HepG2 (cell line): ENCODE data around the gene KCNQ5. TPM values are rescaled to one million over a fixed set of nuclear protein-coding genes. Genes with fewer than 3 reads are reported as not detected.

ENCODE experiments used
- ATAC-seq: fragments of 200-7000 bp; cut with Tn5 transposase; 3 replicates; pipeline ENCODE4 v1.9.1; 2020; ENCODE audit warnings: mild to moderate bottlenecking, moderate library complexity
- BruUV-seq: library from RNA; stranded (reverse); fragments of 400-500 nt; replicated peaks from 2 replicates; lab custom pipeline; 2021; lab: Mats Ljungman, UMichigan
- CTCF ChIA-PET: fragments of 300-600 bp; formaldehyde crosslinking; extraction: SDS; loops from one replicate; lab custom pipeline; 2021; ENCODE audit warnings: low total read pairs, inconsistent platforms, low intra/inter-chr PET ratio; lab: Yijun Ruan, JAX
- POLR2A ChIA-PET: fragments of 350-600 bp; sonication (Branson Sonifier 250); formaldehyde crosslinking; loops from one replicate; lab custom pipeline; 2020; ENCODE audit warnings: antibody characterized with exemption, inconsistent platforms; lab: Yijun Ruan, JAX
- DNase-seq: peaks from one replicate; pipeline ENCODE4 v3.0.0-alpha.2; 2015; ENCODE audit warnings: low spot score
- FAIRE-seq: peaks from 3 replicates; lab custom pipeline; 2011; peaks lifted over from hg19 to GRCh38; lab: Jason Lieb, UNC
- H2AFZ ChIP-seq: one replicate; pipeline ENCODE4 v1.6.1; 2011; ENCODE audit warnings: low read length, inconsistent platforms
- H3K27ac ChIP-seq: fragments of 300-600 bp; 3 replicates; pipeline ENCODE4 v1.8.0; 2011; ENCODE audit warnings: mixed run types, mild to moderate bottlenecking, mixed read lengths, low read length, inconsistent platforms; ENCODE audit not compliant: insufficient read depth; ENCODE audit errors: extremely low read length
- H3K27me3 ChIP-seq, 2 experiments: fragments of 200-600 bp in 1 of 2; 2 replicates in 1 of 2; 3 replicates in 1 of 2; pipeline versions ENCODE4 v1.6.0 to v1.8.0; 2011; ENCODE audit warnings: low read length in 2 of 2, mild to moderate bottlenecking in 2 of 2, moderate library complexity in 2 of 2, inconsistent platforms in 1 of 2; ENCODE audit not compliant: insufficient read depth in 2 of 2, control insufficient read depth in 1 of 2
- H3K36me3 ChIP-seq, 2 experiments: fragments of 200-600 bp in 1 of 2; replicated peaks in 1 of 2; 2 replicates in 1 of 2; 3 replicates in 1 of 2; pipeline versions ENCODE4 v1.5.1 to v1.8.0; 2011; ENCODE audit warnings: low read length in 2 of 2, inconsistent platforms in 1 of 2; ENCODE audit not compliant: insufficient read depth in 2 of 2, control insufficient read depth in 1 of 2
- H3K4me1 ChIP-seq: 2 replicates; pipeline ENCODE4 v1.5.1; 2012; ENCODE audit warnings: low read length, inconsistent platforms; ENCODE audit not compliant: insufficient read depth
- H3K4me2 ChIP-seq: 2 replicates; pipeline ENCODE4 v1.6.0; 2011; ENCODE audit warnings: low read depth, low read length, inconsistent platforms
- H3K4me3 ChIP-seq, 3 experiments: fragments of 200-600 bp in 1 of 3; sonication (generic), shearing (Covaris generic) in 1 of 3; replicated peaks in 1 of 3; 2 replicates each; pipeline ENCODE4 v1.5.1; 2011 to 2016; ENCODE audit warnings: low read length in 3 of 3, inconsistent platforms in 2 of 3, low read depth in 2 of 3, mild to moderate bottlenecking in 2 of 3, control low read depth in 1 of 3, mixed read lengths in 1 of 3; ENCODE audit not compliant: insufficient read depth in 1 of 3
- H3K79me2 ChIP-seq: one replicate; pipeline ENCODE4 v1.6.1; 2011; ENCODE audit warnings: low read length, inconsistent platforms; ENCODE audit not compliant: insufficient read depth
- H3K9ac ChIP-seq: 2 replicates; pipeline ENCODE4 v1.6.0; 2011; ENCODE audit warnings: mild to moderate bottlenecking, low read depth, low read length, inconsistent platforms; ENCODE audit not compliant: insufficient read depth
- H3K9me3 ChIP-seq: 2 replicates; pipeline ENCODE4 v1.5.1; 2012; ENCODE audit warnings: mild to moderate bottlenecking, low read length
- H4K20me1 ChIP-seq: 2 replicates; pipeline ENCODE4 v1.6.0; 2011; ENCODE audit warnings: inconsistent platforms, mild to moderate bottlenecking, low read length, moderate library complexity; ENCODE audit not compliant: insufficient read depth
- FOXA3 ChIP-seq: IDR thresholded peaks from 2 replicates; pipeline ENCODE4 v1.6.1; 2016; ENCODE audit warnings: missing genetic modification reagents, missing compliant biosample characterization
- FOXK1 ChIP-seq: sonication (generic); formaldehyde crosslinking; IDR thresholded peaks from 2 replicates; pipeline ENCODE4 v1.4.0; 2020; ENCODE audit warnings: low read depth, missing genetic modification reagents, borderline replicate concordance
- NAIF1 ChIP-seq: sonication (generic); formaldehyde crosslinking; IDR thresholded peaks from 2 replicates; pipeline ENCODE4 v1.5.0; 2020; ENCODE audit warnings: mild to moderate bottlenecking, missing genetic modification reagents, borderline replicate concordance
- NPAS2 ChIP-seq: sonication (generic); formaldehyde crosslinking; IDR thresholded peaks from 2 replicates; pipeline ENCODE4 v1.8.0; 2022; ENCODE audit warnings: mild to moderate bottlenecking, missing genetic modification reagents, borderline replicate concordance
- PTBP1 ChIP-seq: fragments of 200-400 bp; formaldehyde crosslinking; IDR thresholded peaks from 2 replicates; pipeline ENCODE4 v1.6.1; 2018; ENCODE audit warnings: low read length, low read depth; ENCODE audit not compliant: poor library complexity, severe bottlenecking
- RXRB ChIP-seq: IDR thresholded peaks from 2 replicates; pipeline ENCODE4 v1.6.1; 2016; ENCODE audit warnings: borderline replicate concordance, missing genetic modification reagents, missing compliant biosample characterization
- SYNCRIP ChIP-seq: fragments of 200-400 bp; formaldehyde crosslinking; IDR thresholded peaks from 2 replicates; pipeline ENCODE4 v1.6.1; 2018; ENCODE audit warnings: mild to moderate bottlenecking, low read depth, low read length; ENCODE audit not compliant: insufficient read depth
- WGBS: methylation state at CpG from one replicate; pipeline ENCODE4 v1.1.6; 2017; ENCODE audit warnings: low lambda C conversion rate; 5-methylcytosine and 5-hydroxymethylcytosine counted together
- in situ Hi-C: cut with HindIII; loops from 2 replicates; pipeline ENCODE4 v1.10.0; 2017; ENCODE audit warnings: low pct_unique_long_range_greater_than_20kb; ENCODE audit not compliant: extremely low pct_ligation_motif_present
- intact Hi-C: fragments of 100-400 bp; cut with micrococcal nuclease; formaldehyde crosslinking; loops from one replicate; pipeline ENCODE4 v1.10.0; 2022; ENCODE audit not compliant: unreplicated experiment
- polyA plus RNA-seq, 8 experiments: library from polyadenylated mRNA; depleted of rRNA in 3 of 8; stranded (reverse) in 7 of 8; unstranded in 1 of 8; fragments of >200 nt; fragmentation: Illumina TruSeq in 4 of 8; extraction: Trizol in 4 of 8; gene quantifications; 2 replicates each; pipeline versions ENCODE4 v1.2.1 to v1.2.3, GENCODE V29; 2011 to 2016; ENCODE audit warnings: low read depth in 4 of 8, missing spikeins in 1 of 8, mixed read lengths in 1 of 8; ENCODE audit not compliant: insufficient read depth in 1 of 8
- total RNA-seq, 5 experiments: library from RNA; depleted of rRNA; stranded (reverse); fragments of >200 nt; fragmentation: Illumina TruSeq; extraction: Trizol; gene quantifications; 2 replicates each; pipeline ENCODE4 v1.2.3, GENCODE V29; 2016; ENCODE audit warnings: low read depth in 1 of 5
- TF ChIP-seq, protein P1 (sequence below): sonication (generic); formaldehyde crosslinking; IDR thresholded peaks from 2 replicates; pipeline ENCODE4 v1.4.0; 2020; ENCODE audit warnings: missing genetic modification reagents

Gene KCNQ5
- total and polyA plus RNA-seq, 2 of the 13 experiments (the other 11 are each of a cell fraction or from before 2014, with no cell fraction given) = 0.04 TPM; not detected in 1

DNA sequence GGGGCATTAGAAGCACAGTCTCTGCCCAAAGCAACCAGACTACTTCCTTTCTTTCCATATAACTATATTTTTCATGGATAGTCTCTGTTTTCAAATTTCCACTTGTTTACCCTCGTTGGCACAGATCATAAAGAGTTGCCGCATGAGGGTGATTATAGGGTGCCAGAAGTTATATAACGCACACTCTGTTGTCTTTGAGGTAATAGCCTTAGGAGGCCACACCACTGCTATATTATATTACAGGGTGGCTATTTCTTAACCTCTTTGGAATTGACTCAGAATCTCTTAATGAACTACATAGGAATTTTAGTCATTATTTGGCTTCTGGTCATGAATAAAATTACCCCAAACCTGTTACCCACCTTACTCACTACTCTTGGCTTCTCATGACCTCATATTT is 43.7 kb downstream of the KCNQ5 start:
- H3K4me1 ChIP-seq = no peaks in the 10 kb centered on the region
- H3K27ac ChIP-seq = no peak overlapping the region
- H2AFZ ChIP-seq = no peak overlapping the region
- DNase-seq (no peak), ATAC-seq (no peak), FAIRE-seq (no peak)
- TF ChIP-seq NAIF1 (CRISPR knock-in tag) (no peak), NPAS2 (CRISPR knock-in tag) (no peak), FOXA3 (CRISPR knock-in tag) (no peak), SYNCRIP (no peak), FOXK1 (CRISPR knock-in tag) (no peak), PTBP1 (no peak), RXRB (CRISPR knock-in tag) (no peak)
- TF ChIP-seq, protein P1, sequence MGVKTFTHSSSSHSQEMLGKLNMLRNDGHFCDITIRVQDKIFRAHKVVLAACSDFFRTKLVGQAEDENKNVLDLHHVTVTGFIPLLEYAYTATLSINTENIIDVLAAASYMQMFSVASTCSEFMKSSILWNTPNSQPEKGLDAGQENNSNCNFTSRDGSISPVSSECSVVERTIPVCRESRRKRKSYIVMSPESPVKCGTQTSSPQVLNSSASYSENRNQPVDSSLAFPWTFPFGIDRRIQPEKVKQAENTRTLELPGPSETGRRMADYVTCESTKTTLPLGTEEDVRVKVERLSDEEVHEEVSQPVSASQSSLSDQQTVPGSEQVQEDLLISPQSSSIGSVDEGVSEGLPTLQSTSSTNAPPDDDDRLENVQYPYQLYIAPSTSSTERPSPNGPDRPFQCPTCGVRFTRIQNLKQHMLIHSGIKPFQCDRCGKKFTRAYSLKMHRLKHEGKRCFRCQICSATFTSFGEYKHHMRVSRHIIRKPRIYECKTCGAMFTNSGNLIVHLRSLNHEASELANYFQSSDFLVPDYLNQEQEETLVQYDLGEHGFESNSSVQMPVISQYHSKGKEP (CRISPR knock-in tag) = no peak
- ChIA-PET CTCF (no interaction called here), POLR2A (no interaction called here)
- no peaks in the 10 kb centered on the region for H4K20me1 ChIP-seq
- no peak overlapping the region for H3K9ac ChIP-seq
- WGBS = 35% methylated on average over 3 of the region's 3 CpGs
- no peaks in the 10 kb centered on the region for H3K36me3 ChIP-seq
- BruUV-seq = no TSS peak
- intact Hi-C loops (no loop called here), in situ Hi-C loops (no loop called here)
- no peaks in the 10 kb centered on the region; a peak in 1 of 5 replicates for H3K27me3 ChIP-seq
- no peaks in the 10 kb centered on the region for H3K79me2 ChIP-seq
- H3K4me2 ChIP-seq = no peak overlapping the region
- H3K4me3 ChIP-seq = no peak overlapping the region
- no peaks in the 10 kb centered on the region for H3K9me3 ChIP-seq
